ENCODE measurements around the gene ZNF730. TPM values are rescaled to one million over a fixed set of nuclear protein-coding genes. Genes with fewer than 3 reads are reported as not detected.

The ZNF730 gene
- total RNA-seq, 4 donors from 2014 or later, result 0.32 to 0.96 (median 0.75) TPM; not detected in 1

GRCh38 chr19:23190341-23190740 lies 73.5 kb downstream of the ZNF730 start:
- Histone ChIP-seq H3K27ac (no peak overlapping the region), H3K27me3 (no peaks in the 10 kb centered on the region), H3K4me1 (no peaks in the 10 kb centered on the region), H3K9me3 (peaks cover 0 to 5% of the 10 kb centered on the region in 2 donors), H3K36me3 (no peaks in the 10 kb centered on the region), H3K4me3 (no peak overlapping the region)
- DNase-seq, result no peak
- TF ChIP-seq CTCF (IDR thresholded peaks at IDR 0.05), result no peak
- intact Hi-C loops (cut with DNase I; ENCODE audit: low total_unique reads), result no loop called here
- 82 to 84% methylated on average over 7 to 9 of the region's 9 CpGs for WGBS, 2 donors (ENCODE audit: low coverage in 1 of 2)
- in situ Hi-C loops (cut with MboI; ENCODE audit: low pct_ligation_motif_present in 1 of 4, low pct_unique_long_range_greater_than_20kb in 1 of 4, low sequenced_read_pairs in 3 of 4), result no loop called here

Other genes with a start within 250 kb of the ZNF730 start
- under 1 TPM in 1 of 4 donors, not detected in 3; 0.96 TPM for gene ZNF728, start 113.8 kb upstream of the ZNF730 start, total RNA-seq
- gene ZNF724, start 133.4 kb downstream of the ZNF730 start, total RNA-seq, result 1 to 10 TPM; 1.8 to 4.9 (median 3.6) TPM

Measured in transverse colon (tissue), 4 donors.